HepG2 (cell line): ENCODE data around the gene YKT6. TPM values are rescaled to one million over a fixed set of nuclear protein-coding genes. Genes with fewer than 3 reads are reported as not detected.

Experiments
- ATAC-seq: fragments of 200-7000 bp; cut with Tn5 transposase; 3 replicates; pipeline ENCODE4 v1.9.1; 2020; ENCODE audit warnings: mild to moderate bottlenecking, moderate library complexity
- BruUV-seq: library from RNA; stranded (reverse); fragments of 400-500 nt; replicated peaks from 2 replicates; lab custom pipeline; 2021; lab: Mats Ljungman, UMichigan
- CTCF ChIA-PET: fragments of 300-600 bp; formaldehyde crosslinking; extraction: SDS; loops from one replicate; lab custom pipeline; 2021; ENCODE audit warnings: low total read pairs, inconsistent platforms, low intra/inter-chr PET ratio; lab: Yijun Ruan, JAX
- POLR2A ChIA-PET: fragments of 350-600 bp; sonication (Branson Sonifier 250); formaldehyde crosslinking; loops from one replicate; lab custom pipeline; 2020; ENCODE audit warnings: antibody characterized with exemption, inconsistent platforms; lab: Yijun Ruan, JAX
- DNase-seq: peaks from one replicate; pipeline ENCODE4 v3.0.0-alpha.2; 2015; ENCODE audit warnings: low spot score
- FAIRE-seq: peaks from 3 replicates; lab custom pipeline; 2011; peaks lifted over from hg19 to GRCh38; lab: Jason Lieb, UNC
- H2AFZ ChIP-seq: one replicate; pipeline ENCODE4 v1.6.1; 2011; ENCODE audit warnings: low read length, inconsistent platforms
- H3K27ac ChIP-seq: fragments of 300-600 bp; 3 replicates; pipeline ENCODE4 v1.8.0; 2011; ENCODE audit warnings: mixed run types, mild to moderate bottlenecking, mixed read lengths, low read length, inconsistent platforms; ENCODE audit not compliant: insufficient read depth; ENCODE audit errors: extremely low read length
- H3K27me3 ChIP-seq, 2 experiments: fragments of 200-600 bp in 1 of 2; 2 replicates in 1 of 2; 3 replicates in 1 of 2; pipeline versions ENCODE4 v1.6.0 to v1.8.0; 2011; ENCODE audit warnings: low read length in 2 of 2, mild to moderate bottlenecking in 2 of 2, moderate library complexity in 2 of 2, inconsistent platforms in 1 of 2; ENCODE audit not compliant: insufficient read depth in 2 of 2, control insufficient read depth in 1 of 2
- H3K36me3 ChIP-seq, 2 experiments: fragments of 200-600 bp in 1 of 2; replicated peaks in 1 of 2; 2 replicates in 1 of 2; 3 replicates in 1 of 2; pipeline versions ENCODE4 v1.5.1 to v1.8.0; 2011; ENCODE audit warnings: low read length in 2 of 2, inconsistent platforms in 1 of 2; ENCODE audit not compliant: insufficient read depth in 2 of 2, control insufficient read depth in 1 of 2
- H3K4me1 ChIP-seq: 2 replicates; pipeline ENCODE4 v1.5.1; 2012; ENCODE audit warnings: low read length, inconsistent platforms; ENCODE audit not compliant: insufficient read depth
- H3K4me2 ChIP-seq: 2 replicates; pipeline ENCODE4 v1.6.0; 2011; ENCODE audit warnings: low read depth, low read length, inconsistent platforms
- H3K4me3 ChIP-seq, 3 experiments: fragments of 200-600 bp in 1 of 3; sonication (generic), shearing (Covaris generic) in 1 of 3; replicated peaks in 1 of 3; 2 replicates each; pipeline ENCODE4 v1.5.1; 2011 to 2016; ENCODE audit warnings: low read length in 3 of 3, inconsistent platforms in 2 of 3, low read depth in 2 of 3, mild to moderate bottlenecking in 2 of 3, control low read depth in 1 of 3, mixed read lengths in 1 of 3; ENCODE audit not compliant: insufficient read depth in 1 of 3
- H3K79me2 ChIP-seq: one replicate; pipeline ENCODE4 v1.6.1; 2011; ENCODE audit warnings: low read length, inconsistent platforms; ENCODE audit not compliant: insufficient read depth
- H3K9ac ChIP-seq: 2 replicates; pipeline ENCODE4 v1.6.0; 2011; ENCODE audit warnings: mild to moderate bottlenecking, low read depth, low read length, inconsistent platforms; ENCODE audit not compliant: insufficient read depth
- H3K9me3 ChIP-seq: 2 replicates; pipeline ENCODE4 v1.5.1; 2012; ENCODE audit warnings: mild to moderate bottlenecking, low read length
- H4K20me1 ChIP-seq: 2 replicates; pipeline ENCODE4 v1.6.0; 2011; ENCODE audit warnings: inconsistent platforms, mild to moderate bottlenecking, low read length, moderate library complexity; ENCODE audit not compliant: insufficient read depth
- CREBL2 ChIP-seq: sonication (generic); formaldehyde crosslinking; IDR thresholded peaks from 2 replicates; pipeline ENCODE4 v1.8.1; 2023; ENCODE audit warnings: missing genetic modification reagents, mild to moderate bottlenecking, borderline replicate concordance
- HNRNPH1 ChIP-seq: fragments of 200-400 bp; formaldehyde crosslinking; optimal IDR thresholded peaks from 2 replicates; pipeline ENCODE3; 2017; ENCODE audit warnings: mild to moderate bottlenecking, low read depth, low read length
- PAWR ChIP-seq: sonication (generic); formaldehyde crosslinking; IDR thresholded peaks from 2 replicates; pipeline ENCODE4 v1.4.0; 2020; ENCODE audit warnings: missing genetic modification reagents, mild to moderate bottlenecking, borderline replicate concordance
- RBAK ChIP-seq: sonication (generic); formaldehyde crosslinking; IDR thresholded peaks from 2 replicates; pipeline ENCODE4 v1.5.1; 2020; ENCODE audit warnings: mild to moderate bottlenecking, missing genetic modification reagents
- RNF2 ChIP-seq: fragments of 450-650 bp; conservative IDR thresholded peaks from 2 replicates; pipeline ENCODE4 v1.6.1; 2016; ENCODE audit warnings: low read depth
- SAP130 ChIP-seq: IDR thresholded peaks from 2 replicates; pipeline ENCODE4 v1.6.1; 2016; ENCODE audit warnings: low read depth
- SP5 ChIP-seq: IDR thresholded peaks from 2 replicates; pipeline ENCODE4 v1.6.1; 2016; ENCODE audit warnings: low read depth, borderline replicate concordance
- THAP9 ChIP-seq: sonication (generic); formaldehyde crosslinking; IDR thresholded peaks from 2 replicates; pipeline ENCODE4; 2020; ENCODE audit warnings: missing genetic modification reagents, mild to moderate bottlenecking, borderline replicate concordance
- ZEB1 ChIP-seq: IDR thresholded peaks from 2 replicates; pipeline ENCODE4 v1.6.1; 2012; ENCODE audit warnings: mild to moderate bottlenecking, low read depth, inconsistent platforms; ENCODE audit not compliant: insufficient replicate concordance
- ZGPAT ChIP-seq: IDR thresholded peaks from 2 replicates; pipeline ENCODE4 v1.6.1; 2016; ENCODE audit warnings: mild to moderate bottlenecking
- ZNF17 ChIP-seq: sonication (generic); formaldehyde crosslinking; IDR thresholded peaks from 2 replicates; pipeline ENCODE4 v1.5.0; 2020; ENCODE audit warnings: mild to moderate bottlenecking, missing genetic modification reagents
- ZNF646 ChIP-seq: sonication (generic); formaldehyde crosslinking; IDR thresholded peaks from 2 replicates; pipeline ENCODE4 v1.9.0; 2021; ENCODE audit warnings: mild to moderate bottlenecking, missing genetic modification reagents
- WGBS: methylation state at CpG from one replicate; pipeline ENCODE4 v1.1.6; 2017; ENCODE audit warnings: low lambda C conversion rate; 5-methylcytosine and 5-hydroxymethylcytosine counted together
- in situ Hi-C: cut with HindIII; loops from 2 replicates; pipeline ENCODE4 v1.10.0; 2017; ENCODE audit warnings: low pct_unique_long_range_greater_than_20kb; ENCODE audit not compliant: extremely low pct_ligation_motif_present
- intact Hi-C: fragments of 100-400 bp; cut with micrococcal nuclease; formaldehyde crosslinking; loops from one replicate; pipeline ENCODE4 v1.10.0; 2022; ENCODE audit not compliant: unreplicated experiment
- polyA plus RNA-seq, 8 experiments: library from polyadenylated mRNA; depleted of rRNA in 3 of 8; stranded (reverse) in 7 of 8; unstranded in 1 of 8; fragments of >200 nt; fragmentation: Illumina TruSeq in 4 of 8; extraction: Trizol in 4 of 8; gene quantifications; 2 replicates each; pipeline versions ENCODE4 v1.2.1 to v1.2.3, GENCODE V29; 2011 to 2016; ENCODE audit warnings: low read depth in 4 of 8, missing spikeins in 1 of 8, mixed read lengths in 1 of 8; ENCODE audit not compliant: insufficient read depth in 1 of 8
- total RNA-seq, 5 experiments: library from RNA; depleted of rRNA; stranded (reverse); fragments of >200 nt; fragmentation: Illumina TruSeq; extraction: Trizol; gene quantifications; 2 replicates each; pipeline ENCODE4 v1.2.3, GENCODE V29; 2016; ENCODE audit warnings: low read depth in 1 of 5

YKT6 gene
- total and polyA plus RNA-seq, 2 of the 13 experiments (the other 11 are each of a cell fraction or from before 2014, with no cell fraction given), result 52.2 to 60.3 TPM

- POLR2A ChIA-PET, result no interaction called here
- WGBS, result 46% methylated on average over 4 of the region's 7 CpGs
- FAIRE-seq, result no peak
Measured at GRCh38 chr7:44230286-44230685, 29.5 kb downstream of the YKT6 start.

More at GRCh38 chr7:44230286-44230685, 29.5 kb downstream of the YKT6 start:
- Histone ChIP-seq H3K9ac (no peak overlapping the region), H3K79me2 (no peaks in the 10 kb centered on the region), H3K36me3 (no peaks in the 10 kb centered on the region), H4K20me1 (no peaks in the 10 kb centered on the region), H3K27me3 (peaks cover 15 to 74% of the 10 kb centered on the region in 2 experiments; a peak in 4 of 5 replicates), H3K4me2 (no peak overlapping the region), H3K4me3 (no peak overlapping the region), H2AFZ (no peak overlapping the region), H3K4me1 (peaks cover 8% of the 10 kb centered on the region; the same call in 1 of the 2 replicates), H3K27ac (no peak overlapping the region), H3K9me3 (no peaks in the 10 kb centered on the region)
- no peak for ATAC-seq
- no TSS peak for BruUV-seq
- intact Hi-C loops, result no loop called here
- in situ Hi-C loops, result no loop called here
- no peak for DNase-seq
- CTCF ChIA-PET, result interaction anchor here (1.7 kb wide), 1 partner anchor 99 kb away, joined by 6 read pairs; no protein-coding TSS in a partner anchor
- TF ChIP-seq CREBL2 (CRISPR knock-in tag) (no peak), RBAK (CRISPR knock-in tag) (no peak), ZNF17 (CRISPR knock-in tag) (no peak), SP5 (no peak), ZGPAT (CRISPR knock-in tag) (no peak), SAP130 (CRISPR knock-in tag) (no peak), THAP9 (CRISPR knock-in tag) (no peak), ZEB1 (no peak), RNF2 (no peak), PAWR (CRISPR knock-in tag) (no peak), ZNF646 (CRISPR knock-in tag) (no peak), HNRNPH1 (no peak)
